Liver (tissue), 2 donors: ENCODE data around the gene APBA1.

Source experiments
- TF ChIP-seq, protein P1 (sequence below): IDR thresholded peaks from 2 replicates; pipeline ENCODE4 v1.6.1; 2016; ENCODE audit warnings: antibody characterized with exemption
- TF ChIP-seq, protein P2 (sequence below): fragments of 150-350 bp; IDR thresholded peaks from 2 replicates; pipeline ENCODE4 v1.5.1; 2017; ENCODE audit warnings: improper control_type of control experiment, low read depth, low read length; ENCODE audit not compliant: missing input control
- donor health status: healthy.

- TF ChIP-seq, protein P1, sequence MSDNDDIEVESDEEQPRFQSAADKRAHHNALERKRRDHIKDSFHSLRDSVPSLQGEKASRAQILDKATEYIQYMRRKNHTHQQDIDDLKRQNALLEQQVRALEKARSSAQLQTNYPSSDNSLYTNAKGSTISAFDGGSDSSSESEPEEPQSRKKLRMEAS = no peak
- TF ChIP-seq, protein P2, sequence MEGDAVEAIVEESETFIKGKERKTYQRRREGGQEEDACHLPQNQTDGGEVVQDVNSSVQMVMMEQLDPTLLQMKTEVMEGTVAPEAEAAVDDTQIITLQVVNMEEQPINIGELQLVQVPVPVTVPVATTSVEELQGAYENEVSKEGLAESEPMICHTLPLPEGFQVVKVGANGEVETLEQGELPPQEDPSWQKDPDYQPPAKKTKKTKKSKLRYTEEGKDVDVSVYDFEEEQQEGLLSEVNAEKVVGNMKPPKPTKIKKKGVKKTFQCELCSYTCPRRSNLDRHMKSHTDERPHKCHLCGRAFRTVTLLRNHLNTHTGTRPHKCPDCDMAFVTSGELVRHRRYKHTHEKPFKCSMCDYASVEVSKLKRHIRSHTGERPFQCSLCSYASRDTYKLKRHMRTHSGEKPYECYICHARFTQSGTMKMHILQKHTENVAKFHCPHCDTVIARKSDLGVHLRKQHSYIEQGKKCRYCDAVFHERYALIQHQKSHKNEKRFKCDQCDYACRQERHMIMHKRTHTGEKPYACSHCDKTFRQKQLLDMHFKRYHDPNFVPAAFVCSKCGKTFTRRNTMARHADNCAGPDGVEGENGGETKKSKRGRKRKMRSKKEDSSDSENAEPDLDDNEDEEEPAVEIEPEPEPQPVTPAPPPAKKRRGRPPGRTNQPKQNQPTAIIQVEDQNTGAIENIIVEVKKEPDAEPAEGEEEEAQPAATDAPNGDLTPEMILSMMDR = no peak
These were observed 87.4 kb downstream of the APBA1 start for GRCh38 chr9:69584759-69585158.
